Nephron progenitor cell (in vitro differentiated cells): ENCODE data around the gene G6PC3.

Source experiments
- DNase-seq: peaks from one replicate; pipeline ENCODE4 v3.0.0; 2021
- H3K27ac Mint-ChIP-seq: 2 replicates; pipeline ENCODE4 v1.8.0; 2021; ENCODE audit warnings: mild to moderate bottlenecking, moderate library complexity, mixed read lengths
- H3K27me3 Mint-ChIP-seq: 2 replicates; pipeline ENCODE4 v1.8.0; 2021; ENCODE audit warnings: mild to moderate bottlenecking, low read depth, mixed read lengths; ENCODE audit not compliant: poor library complexity
- H3K36me3 Mint-ChIP-seq: 2 replicates; pipeline ENCODE4 v1.8.0; 2021; ENCODE audit warnings: low read depth, mixed read lengths
- H3K4me1 Mint-ChIP-seq: 2 replicates; pipeline ENCODE4 v1.8.0; 2021; ENCODE audit warnings: mixed read lengths
- H3K4me3 Mint-ChIP-seq: 2 replicates; pipeline ENCODE4 v1.8.0; 2021; ENCODE audit warnings: mild to moderate bottlenecking, moderate library complexity, mixed read lengths
- H3K9me3 Mint-ChIP-seq: 2 replicates; pipeline ENCODE4 v1.8.0; 2021; ENCODE audit warnings: mild to moderate bottlenecking, moderate library complexity, mixed read lengths
- TF ChIP-seq, protein P1 (sequence below): fragments of 200-600 bp; sonication (generic); IDR thresholded peaks from 2 replicates; pipeline ENCODE4 v1.5.0; 2021; ENCODE audit warnings: antibody characterized with exemption

Gene G6PC3

DNA sequence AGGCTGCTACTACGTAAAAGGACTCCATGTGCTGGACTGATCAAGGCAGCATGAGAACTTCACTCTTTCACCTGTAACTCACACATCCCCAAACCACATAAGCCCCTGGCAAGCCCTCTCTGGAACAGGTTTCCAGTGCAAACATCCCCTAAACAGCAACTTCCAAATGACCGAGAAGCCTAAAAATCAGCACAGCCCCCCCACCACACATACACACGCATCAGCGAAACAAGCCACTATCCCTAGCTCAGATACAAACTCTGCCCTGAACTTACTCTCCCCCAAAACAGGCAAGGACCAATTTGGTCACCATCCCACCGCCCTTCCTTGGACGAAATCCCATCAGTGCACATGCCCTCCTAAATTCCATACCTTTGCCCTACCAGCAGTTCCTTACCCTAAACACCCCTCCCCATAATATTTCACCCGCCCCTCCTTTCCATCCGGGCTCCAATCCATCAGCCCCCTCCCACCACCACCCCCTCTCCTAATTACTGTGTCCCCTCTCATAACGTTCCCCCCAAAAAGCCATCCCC is 4.8 kb upstream of the G6PC3 start:
- H3K27me3 Mint-ChIP-seq = no peaks in the 10 kb centered on the region
- no peak for DNase-seq
- peaks cover 48% of the 10 kb centered on the region for H3K4me1 Mint-ChIP-seq
- TF ChIP-seq, protein P1, sequence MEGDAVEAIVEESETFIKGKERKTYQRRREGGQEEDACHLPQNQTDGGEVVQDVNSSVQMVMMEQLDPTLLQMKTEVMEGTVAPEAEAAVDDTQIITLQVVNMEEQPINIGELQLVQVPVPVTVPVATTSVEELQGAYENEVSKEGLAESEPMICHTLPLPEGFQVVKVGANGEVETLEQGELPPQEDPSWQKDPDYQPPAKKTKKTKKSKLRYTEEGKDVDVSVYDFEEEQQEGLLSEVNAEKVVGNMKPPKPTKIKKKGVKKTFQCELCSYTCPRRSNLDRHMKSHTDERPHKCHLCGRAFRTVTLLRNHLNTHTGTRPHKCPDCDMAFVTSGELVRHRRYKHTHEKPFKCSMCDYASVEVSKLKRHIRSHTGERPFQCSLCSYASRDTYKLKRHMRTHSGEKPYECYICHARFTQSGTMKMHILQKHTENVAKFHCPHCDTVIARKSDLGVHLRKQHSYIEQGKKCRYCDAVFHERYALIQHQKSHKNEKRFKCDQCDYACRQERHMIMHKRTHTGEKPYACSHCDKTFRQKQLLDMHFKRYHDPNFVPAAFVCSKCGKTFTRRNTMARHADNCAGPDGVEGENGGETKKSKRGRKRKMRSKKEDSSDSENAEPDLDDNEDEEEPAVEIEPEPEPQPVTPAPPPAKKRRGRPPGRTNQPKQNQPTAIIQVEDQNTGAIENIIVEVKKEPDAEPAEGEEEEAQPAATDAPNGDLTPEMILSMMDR = no peak
- peaks cover 36% of the 10 kb centered on the region for H3K36me3 Mint-ChIP-seq
- peak overlapping the region; percentile 97 for H3K4me3 Mint-ChIP-seq
- H3K9me3 Mint-ChIP-seq = no peaks in the 10 kb centered on the region
- H3K27ac Mint-ChIP-seq = peak overlapping the region; percentile 98

DNA sequence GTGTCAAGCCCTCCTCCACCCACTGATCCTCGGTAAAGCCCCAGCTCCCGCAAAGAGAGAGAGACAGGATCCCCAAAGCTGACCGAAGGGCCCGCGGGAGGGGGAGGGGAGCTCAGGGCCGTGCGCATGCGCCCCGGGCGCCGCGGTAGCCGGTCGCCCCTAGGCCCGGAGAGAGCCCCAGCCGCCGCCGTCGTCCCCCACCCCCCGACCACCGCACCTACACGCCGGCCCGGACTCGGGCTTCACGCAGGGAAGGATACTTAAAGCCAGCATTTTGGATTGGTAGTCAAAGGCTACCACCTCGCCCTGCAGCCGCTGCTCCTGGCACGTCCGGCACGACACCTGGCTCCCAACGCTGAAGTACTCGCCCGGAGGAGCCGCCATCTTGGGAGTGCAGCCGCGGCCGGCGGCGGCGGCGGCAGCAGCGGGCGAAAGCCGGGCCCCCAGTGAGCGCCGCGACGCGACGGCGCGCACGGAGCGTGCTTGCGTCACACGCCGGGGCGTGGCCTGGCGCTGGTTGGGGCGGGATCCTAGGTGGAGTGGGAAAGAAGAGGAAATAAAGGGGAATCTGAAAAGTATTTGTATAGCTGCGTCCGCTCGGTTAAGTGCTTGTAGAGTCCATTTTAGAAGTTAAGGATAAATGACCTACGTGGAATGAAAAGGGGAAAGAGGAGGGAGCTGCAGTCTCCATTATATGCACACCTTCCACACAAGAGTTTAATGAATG is 4.2 kb upstream of the G6PC3 start, which contains the start of gene LSM12:
TSS of gene LSM12 (minus strand) at position 468 of the 727 bp plus-strand sequence. CDS start at position 384, 84 bp downstream.
- H3K27me3 Mint-ChIP-seq = no peaks in the 10 kb centered on the region
- DNase-seq = peak; percentile 94
- H3K4me3 Mint-ChIP-seq = peak within 1 kb of the TSS; percentile 97
- TF ChIP-seq, protein P1 = no peak
- H3K4me1 Mint-ChIP-seq = peaks cover 53% of the 10 kb centered on the region
- H3K27ac Mint-ChIP-seq = peak within 1 kb of the TSS; percentile 98
- H3K9me3 Mint-ChIP-seq = no peaks in the 10 kb centered on the region
- peaks cover 31% of the 10 kb centered on the region for H3K36me3 Mint-ChIP-seq

- H3K27ac Mint-ChIP-seq = no peak overlapping the region
Measured at GRCh38 chr17:44067545-44067940, 3.0 kb upstream of the G6PC3 start.

DNA sequence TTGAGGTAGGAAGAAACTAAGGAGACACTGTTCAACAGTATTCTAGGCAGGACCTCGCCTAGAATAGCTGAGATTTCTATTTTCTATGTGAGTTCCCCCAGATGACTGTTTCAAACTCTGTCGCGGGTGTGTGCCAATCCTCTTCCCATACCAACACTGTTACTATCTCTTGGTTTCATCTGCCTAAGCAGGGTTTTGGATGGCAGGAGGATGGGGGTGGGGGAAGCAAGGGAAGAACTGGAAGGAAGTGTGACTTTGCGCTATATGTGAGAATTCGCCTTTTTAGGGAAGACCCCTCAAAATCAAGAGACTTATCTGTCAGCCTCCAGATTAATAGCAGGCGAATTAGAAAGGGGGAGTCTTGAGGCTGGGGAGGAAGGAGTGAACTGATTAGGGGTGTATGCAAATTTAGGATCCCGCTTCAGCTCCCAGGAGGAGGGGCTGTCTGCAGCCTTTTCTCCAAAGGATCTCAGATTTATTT is 521 bp upstream of the G6PC3 start:
- H3K4me3 Mint-ChIP-seq = peak overlapping the region; percentile 94
- peaks cover 3% of the 10 kb centered on the region for H3K27me3 Mint-ChIP-seq
- H3K27ac Mint-ChIP-seq = peak overlapping the region; percentile 96
- no peaks in the 10 kb centered on the region for H3K9me3 Mint-ChIP-seq
- TF ChIP-seq, protein P1 = no peak
- peaks cover 18% of the 10 kb centered on the region for H3K36me3 Mint-ChIP-seq
- no peak for DNase-seq
- peaks cover 61% of the 10 kb centered on the region for H3K4me1 Mint-ChIP-seq

More at GRCh38 chr17:44067545-44067940, 3.0 kb upstream of the G6PC3 start:
- H3K27me3 Mint-ChIP-seq = no peaks in the 10 kb centered on the region
- no peak for DNase-seq
- TF ChIP-seq, protein P1 = no peak
- no peak overlapping the region for H3K4me3 Mint-ChIP-seq
- peaks cover 24% of the 10 kb centered on the region for H3K36me3 Mint-ChIP-seq
- H3K4me1 Mint-ChIP-seq = peaks cover 63% of the 10 kb centered on the region
- H3K9me3 Mint-ChIP-seq = no peaks in the 10 kb centered on the region

GRCh38 chr17:44071198-44071520 is 624 bp downstream of the G6PC3 start:
- Mint-ChIP-seq H3K36me3 (peaks cover 19% of the 10 kb centered on the region), H3K4me3 (peak overlapping the region; percentile 94), H3K9me3 (no peaks in the 10 kb centered on the region), H3K27me3 (peaks cover 3% of the 10 kb centered on the region), H3K27ac (peak overlapping the region; percentile 99), H3K4me1 (peaks cover 57% of the 10 kb centered on the region)
- DNase-seq = no peak
- TF ChIP-seq, protein P1 = no peak
